Measurements from ENCODE around the gene EIF1.

DNA sequence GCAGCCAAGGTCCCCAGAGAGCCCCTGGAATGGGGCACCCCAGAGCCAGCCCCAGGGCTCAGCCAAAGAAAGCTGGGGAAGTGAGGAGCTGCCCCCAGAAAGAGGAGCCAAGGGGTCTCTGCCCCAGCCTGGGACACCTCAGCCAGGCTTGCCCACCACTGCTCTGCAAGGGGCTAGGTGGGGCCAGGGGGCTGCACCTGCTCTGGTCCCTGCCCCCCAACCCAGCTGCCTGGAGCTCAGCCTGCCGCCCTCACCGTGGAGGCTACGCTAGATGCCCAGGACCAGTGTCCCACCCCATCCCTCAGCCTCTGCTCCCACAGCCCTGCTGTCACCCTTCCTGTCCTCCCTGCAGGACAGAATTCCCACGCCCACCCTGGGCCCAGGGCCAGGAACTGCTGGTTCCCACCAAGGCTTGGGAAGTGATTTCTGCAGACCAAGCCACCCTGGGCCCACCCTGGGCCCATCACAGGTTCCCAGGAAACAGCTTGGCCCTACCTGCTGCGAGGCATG is 36.2 kb upstream of the EIF1 start:
- TF ChIP-seq GATA2 (IDR thresholded peaks at IDR 0.05; ENCODE audit: low read depth, low read length): no peak
- no peak for TF ChIP-seq GATA3 (IDR thresholded peaks at IDR 0.05; ENCODE audit: low read depth, low read length)

Data from SH-SY5Y (cell line).